Astrocyte of the spinal cord (primary cell): ENCODE data around the gene CAMTA1.
"Not testable (repeated sequence)": the region's sequence is repeated elsewhere in the genome, so short reads cannot be mapped to it uniquely, and the experiment has no call there.

Source experiments
- DNase-seq: peaks from one replicate; pipeline ENCODE4 v3.0.0; 2011; ENCODE audit warnings: low read depth, low spot score
- H3K4me3 ChIP-seq: 2 replicates; pipeline ENCODE4 v1.5.1; 2011; ENCODE audit warnings: low read depth, mild to moderate bottlenecking, low read length, moderate library complexity
- CTCF ChIP-seq: IDR thresholded peaks from 2 replicates; pipeline ENCODE4 v1.5.1; 2012; ENCODE audit warnings: low read depth, mild to moderate bottlenecking, low read length, inconsistent platforms
- in situ Hi-C: cut with HindIII; loops from 2 replicates; pipeline ENCODE4 v1.10.0; 2017; ENCODE audit warnings: low sequenced_read_pairs

The CAMTA1 gene

DNA sequence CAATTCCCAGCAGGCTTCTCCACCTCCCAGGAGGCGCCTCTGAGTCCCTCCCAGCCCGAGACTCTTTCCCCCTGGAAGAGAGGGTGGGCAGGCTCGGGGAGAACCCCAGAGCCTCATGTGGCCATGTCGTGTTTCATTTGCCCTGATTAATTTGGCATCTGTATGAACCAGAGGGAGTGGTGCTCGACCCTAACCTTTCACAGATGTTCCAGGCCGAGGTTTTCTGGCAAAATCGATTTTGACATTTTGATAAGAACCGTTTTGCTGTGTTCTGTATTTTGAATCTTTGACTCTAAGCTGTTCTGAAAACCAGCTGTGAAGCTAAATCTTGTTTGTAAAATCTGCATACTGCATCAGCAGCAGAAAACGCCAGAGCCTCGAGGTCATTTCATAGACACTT is 367.4 kb downstream of the CAMTA1 start:
- in situ Hi-C loops: no loop called here
- no peak for TF ChIP-seq CTCF
- DNase-seq: no peak
- no peak overlapping the region for H3K4me3 ChIP-seq

- no peak for TF ChIP-seq CTCF
- in situ Hi-C loops: no loop called here
- no peak overlapping the region for H3K4me3 ChIP-seq
- DNase-seq: no peak
These were observed 368.2 kb downstream of the CAMTA1 start for GRCh38 chr1:7153464-7153863.

- in situ Hi-C loops: no loop called here
- H3K4me3 ChIP-seq: no peak overlapping the region
- peak; percentile 1 for DNase-seq
- TF ChIP-seq CTCF: no peak
These were observed 374.0 kb downstream of the CAMTA1 start for GRCh38 chr1:7159116-7159781.

- in situ Hi-C loops, H3K4me3 ChIP-seq: not testable (repeated sequence)
These were observed 383.3 kb downstream of the CAMTA1 start for GRCh38 chr1:7168554-7168953.

DNA sequence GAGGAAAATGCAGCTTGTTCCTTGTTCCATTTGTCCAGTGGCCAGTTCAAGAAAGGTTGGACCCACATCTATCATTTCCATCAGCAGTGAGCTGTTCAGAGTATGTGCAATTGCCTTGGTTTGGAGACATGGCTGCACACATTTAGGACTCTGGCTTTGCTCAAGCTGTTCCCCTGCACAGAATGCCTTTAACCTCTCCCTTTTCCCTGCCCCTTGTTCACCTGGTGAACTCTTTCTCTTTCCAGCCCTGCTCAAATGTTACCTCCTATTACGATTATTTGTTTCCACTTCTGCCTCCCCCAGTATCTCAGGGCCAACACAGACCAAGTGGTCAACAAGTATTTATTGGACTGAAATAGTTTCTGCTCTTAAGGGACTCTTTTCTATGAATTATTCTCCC is 385.9 kb downstream of the CAMTA1 start:
- no peak for DNase-seq
- H3K4me3 ChIP-seq: no peak overlapping the region
- in situ Hi-C loops: no loop called here
- TF ChIP-seq CTCF: no peak

More at GRCh38 chr1:7168554-7168953, 383.3 kb downstream of the CAMTA1 start:
- not testable (repeated sequence) for DNase-seq

GRCh38 chr1:7171574-7171973 is 386.3 kb downstream of the CAMTA1 start:
- no peak for TF ChIP-seq CTCF
- no peak overlapping the region for H3K4me3 ChIP-seq
- no peak for DNase-seq
- in situ Hi-C loops: no loop called here

- DNase-seq: no peak
- in situ Hi-C loops: no loop called here
- H3K4me3 ChIP-seq: no peak overlapping the region
- no peak for TF ChIP-seq CTCF
These were observed 387.6 kb downstream of the CAMTA1 start for GRCh38 chr1:7172804-7173203.
